NCI-H524 treated with DMSO at 0.1 percent for 48 hours (cell line): ENCODE results near the gene HEATR9.
"Not testable (repeated sequence)": the region's sequence is repeated elsewhere in the genome, so short reads cannot be mapped to it uniquely, and the experiment has no call there.

Experiments
- DNase-seq: peaks from one replicate; lab custom pipeline; 2025; lab: John Stamatoyannopoulos, UW

The HEATR9 gene

DNA sequence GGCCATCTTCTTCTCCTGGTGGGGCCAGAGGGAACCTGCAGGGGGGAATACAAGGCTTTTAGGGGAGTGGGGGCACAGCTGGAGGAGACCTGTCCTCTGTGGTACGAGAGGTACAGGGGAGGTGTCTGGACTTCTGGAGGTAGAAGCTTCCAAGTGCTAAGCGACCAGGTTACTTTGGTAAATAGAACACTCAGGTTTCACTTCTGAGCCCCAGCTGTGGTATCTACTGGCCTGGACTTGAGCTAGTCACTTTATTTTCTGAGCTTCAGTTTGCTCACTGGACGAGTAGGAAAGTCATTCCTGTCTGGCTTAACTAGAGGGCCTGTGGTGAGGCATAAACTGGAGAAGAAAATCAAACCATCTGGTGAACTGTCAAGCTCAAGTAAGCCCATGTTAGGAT lies at the start of gene HEATR9:
HEATR9 (minus strand) TSS at position 155 of the 400 bp plus-strand sequence; CDS start at position 6, 149 bp downstream.
- no peak for DNase-seq

DNA sequence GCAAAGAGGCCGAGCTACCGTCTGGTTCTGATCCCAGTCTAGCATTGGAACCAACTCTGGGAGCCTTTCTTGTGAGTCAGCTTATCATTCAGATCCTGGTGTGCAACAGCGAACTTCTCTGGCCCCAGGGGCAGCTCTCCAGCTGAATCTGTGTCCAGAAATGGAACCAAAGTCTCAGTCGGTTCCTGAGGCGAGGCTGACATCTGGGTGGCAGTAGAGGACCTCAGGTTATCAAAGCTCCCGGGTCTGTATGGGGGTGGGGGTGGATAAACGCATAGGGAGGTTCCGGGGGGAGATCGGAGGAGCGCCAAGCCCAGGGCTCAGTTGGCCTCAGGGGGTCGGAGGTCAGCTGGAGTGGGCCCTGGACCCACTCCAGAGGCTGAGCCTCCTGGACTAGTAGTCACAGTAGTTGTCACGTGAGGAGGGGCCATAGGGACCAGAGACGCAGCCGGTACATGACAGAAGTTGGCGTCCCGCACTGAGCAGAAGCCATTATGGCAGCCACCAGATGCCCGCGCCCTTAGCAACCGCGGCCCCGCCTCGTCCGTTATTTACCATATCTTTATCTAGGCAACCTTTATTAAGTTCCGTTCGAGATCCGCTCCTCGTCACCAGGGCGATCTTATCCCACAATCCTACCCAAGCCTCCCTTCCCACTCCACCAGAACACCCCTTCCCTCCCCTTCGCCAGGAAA lies 49.0 kb upstream of the HEATR9 start:
- no peak for DNase-seq

- no peak for DNase-seq
Measured at GRCh38 chr17:35915153-35915964, 46.7 kb upstream of the HEATR9 start.

DNA sequence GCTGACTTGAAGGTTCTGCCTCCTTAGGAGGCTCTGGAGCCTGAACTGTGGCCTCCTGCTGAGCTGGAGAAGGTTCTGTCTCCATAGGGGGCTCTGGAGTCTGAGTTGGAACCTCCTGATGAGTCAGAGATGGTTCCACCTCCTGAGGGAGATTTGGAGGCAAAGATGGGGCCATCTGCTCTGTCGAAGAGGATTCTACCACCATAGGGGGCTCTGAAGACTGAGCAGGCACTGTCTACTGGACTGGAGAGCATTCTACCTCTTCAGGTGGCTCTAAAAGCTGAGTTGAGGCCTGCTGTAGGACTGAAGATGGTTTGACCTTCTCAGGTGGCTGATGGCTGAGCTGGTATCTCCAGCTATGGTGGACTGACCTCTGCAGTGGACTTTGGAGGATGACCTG lies 45.7 kb upstream of the HEATR9 start:
- DNase-seq = no peak

- no peak for DNase-seq
Measured at GRCh38 chr17:35913609-35914008, 44.9 kb upstream of the HEATR9 start.

DNA sequence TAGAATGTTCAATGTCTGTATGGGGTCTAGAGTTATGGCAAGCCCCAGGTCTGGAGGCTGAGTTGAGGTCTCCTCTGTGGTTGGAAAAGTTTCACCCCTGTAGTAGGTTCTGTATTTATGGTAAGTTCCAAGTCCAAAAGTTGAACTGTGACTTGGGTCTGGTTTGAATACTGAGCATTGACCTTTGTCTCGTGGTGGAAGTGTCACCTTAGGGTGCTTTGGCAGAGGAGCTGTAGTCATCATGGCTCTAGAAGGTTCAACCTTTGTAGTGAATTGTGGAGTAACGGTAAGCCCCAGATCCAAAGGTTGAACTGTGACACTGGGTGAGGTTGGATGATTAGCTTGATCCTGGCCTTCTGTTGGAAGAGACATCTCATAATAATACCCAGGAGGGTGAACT lies 44.3 kb upstream of the HEATR9 start:
- DNase-seq = no peak

- DNase-seq = no peak
Measured at GRCh38 chr17:35912339-35912912, 43.7 kb upstream of the HEATR9 start.

DNA sequence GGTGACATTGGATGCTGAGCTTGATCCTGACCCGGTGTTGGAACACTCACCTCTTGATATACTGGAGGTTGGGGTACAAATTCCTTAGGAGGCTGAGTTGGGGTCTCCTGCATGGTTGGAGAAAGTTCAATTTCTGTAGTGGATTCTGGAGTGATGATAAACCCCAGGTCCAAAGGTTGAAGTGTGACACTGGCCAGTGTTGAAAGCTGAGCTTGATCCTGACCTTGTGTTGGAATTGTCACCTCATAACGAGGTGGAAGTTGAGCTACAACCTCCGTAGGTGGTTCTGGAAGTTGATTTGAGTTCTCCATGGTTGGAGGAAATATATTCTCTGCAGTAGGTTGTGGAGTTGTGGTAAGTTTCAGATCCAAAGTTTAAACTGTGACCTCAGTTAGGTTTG lies 40.7 kb upstream of the HEATR9 start:
- DNase-seq = no peak

GRCh38 chr17:35907691-35908090 lies 39.0 kb upstream of the HEATR9 start:
- no peak for DNase-seq

DNA sequence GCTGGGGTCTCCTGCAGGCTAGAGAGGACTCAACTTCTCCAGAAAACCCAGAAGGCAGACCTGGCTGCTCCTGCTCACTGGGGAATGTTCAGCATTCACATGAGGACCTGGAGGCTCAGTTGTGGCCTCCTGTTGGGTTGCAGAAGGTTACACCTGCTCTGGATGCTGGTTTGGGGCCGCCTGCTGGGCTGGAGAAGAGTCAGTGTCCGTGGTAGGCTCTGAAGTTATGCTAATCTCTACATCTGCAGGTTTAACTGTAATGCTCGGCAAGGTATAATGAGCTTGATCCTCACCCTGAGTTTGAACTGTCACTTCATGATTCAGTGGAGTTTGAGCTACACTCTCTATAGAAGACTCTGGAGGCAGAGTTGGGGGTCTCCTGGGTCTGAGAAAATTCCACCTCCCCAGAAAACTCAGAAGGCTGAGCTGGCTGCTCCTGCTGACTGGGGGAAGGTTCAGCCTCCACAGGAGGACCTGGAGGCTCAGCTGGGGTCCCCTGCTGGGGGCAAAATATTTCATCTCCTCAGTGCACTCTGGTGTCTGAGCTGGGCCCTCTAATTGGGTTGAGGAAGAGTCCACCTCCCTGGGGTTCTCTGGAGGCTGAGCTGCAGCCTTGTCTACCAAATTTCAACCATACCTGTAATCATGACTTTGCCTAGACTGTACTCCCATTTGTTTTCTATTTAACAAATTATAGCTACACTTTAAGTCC lies 38.4 kb upstream of the HEATR9 start:
- no peak for DNase-seq

- DNase-seq = no peak
Measured at GRCh38 chr17:35906191-35906925, 37.7 kb upstream of the HEATR9 start.

DNA sequence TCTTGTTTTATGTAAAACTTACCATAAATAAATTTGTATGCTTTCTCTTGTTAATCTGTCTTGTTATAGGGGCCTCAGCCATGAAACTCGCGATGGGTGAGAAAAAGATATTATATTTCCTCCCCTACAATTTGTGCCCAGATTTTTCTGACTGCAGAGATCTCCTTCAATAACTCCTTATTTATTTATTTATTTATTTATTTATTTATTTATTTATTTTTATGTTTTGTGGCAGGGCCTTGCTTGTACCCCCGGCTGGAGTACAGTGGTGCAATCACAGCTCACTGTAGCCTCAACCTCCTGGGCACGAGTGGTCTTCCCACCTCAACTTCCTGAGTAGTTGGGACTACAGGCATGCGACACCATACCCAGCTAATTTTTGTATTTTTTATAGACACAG lies 34.8 kb upstream of the HEATR9 start:
- DNase-seq = no peak

DNA sequence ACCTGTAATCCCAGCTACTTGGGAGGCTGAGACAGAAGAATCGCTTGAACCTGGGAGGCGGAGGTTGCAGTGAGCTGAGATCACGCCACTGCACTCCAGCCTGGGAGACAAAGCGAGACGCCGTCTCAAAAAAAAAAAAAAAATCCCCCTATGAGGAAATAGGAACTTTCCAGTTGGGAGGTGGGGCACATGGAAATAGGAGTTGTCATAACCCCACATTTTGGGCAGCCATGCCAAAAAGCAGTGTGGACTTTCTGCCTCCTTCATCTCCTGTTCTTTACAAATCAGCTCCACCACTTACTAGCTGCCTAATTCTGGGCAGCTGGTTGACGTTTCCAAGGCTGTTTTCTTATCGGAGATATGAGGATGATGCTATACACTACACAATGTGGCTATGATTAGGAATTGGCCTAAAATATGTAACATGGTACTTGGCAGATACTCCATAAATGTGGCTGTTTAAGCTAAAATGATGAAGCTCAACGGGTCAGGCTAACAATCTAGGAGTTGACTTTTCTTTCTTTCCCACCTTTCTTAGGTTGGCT lies 33.0 kb upstream of the HEATR9 start:
- no peak for DNase-seq

DNA sequence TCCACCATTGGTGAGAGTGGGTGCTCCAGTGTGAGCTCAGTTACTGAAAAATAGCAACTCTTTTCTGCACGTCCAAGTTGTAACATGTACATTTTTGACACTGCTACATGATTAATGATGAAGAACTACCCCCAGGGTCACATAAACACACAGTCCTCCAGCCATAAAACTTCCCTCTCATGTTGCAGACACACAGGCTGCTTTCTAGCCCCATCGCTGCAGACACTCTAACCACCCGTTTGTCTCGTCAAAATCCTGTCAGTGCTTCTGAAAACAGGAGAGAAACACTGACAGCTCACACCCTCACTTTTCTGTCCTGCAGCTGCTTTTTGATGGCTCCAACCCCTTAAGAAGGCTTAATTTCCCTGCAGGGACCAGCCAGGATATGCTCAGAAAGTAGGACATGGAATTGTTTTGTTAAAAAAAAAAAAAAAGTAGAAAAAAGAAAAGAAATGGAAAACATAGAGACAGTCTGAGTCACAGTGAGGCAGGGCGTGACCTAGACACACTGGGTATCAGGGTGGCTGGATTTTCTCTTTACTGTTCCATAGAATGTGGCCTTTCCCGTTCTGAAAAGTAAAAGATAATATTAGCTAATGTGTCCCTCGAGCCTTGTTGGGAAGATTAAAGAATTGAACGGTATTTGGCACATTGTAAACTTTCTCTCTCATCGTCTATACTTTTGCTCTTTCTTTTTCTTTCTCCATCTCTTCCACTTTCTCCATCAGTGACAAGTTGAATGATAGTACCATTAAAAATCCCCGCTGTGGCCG lies 32.2 kb upstream of the HEATR9 start:
- DNase-seq = no peak

- DNase-seq = no peak
Measured at GRCh38 chr17:35900280-35900679, 31.6 kb upstream of the HEATR9 start.

DNA sequence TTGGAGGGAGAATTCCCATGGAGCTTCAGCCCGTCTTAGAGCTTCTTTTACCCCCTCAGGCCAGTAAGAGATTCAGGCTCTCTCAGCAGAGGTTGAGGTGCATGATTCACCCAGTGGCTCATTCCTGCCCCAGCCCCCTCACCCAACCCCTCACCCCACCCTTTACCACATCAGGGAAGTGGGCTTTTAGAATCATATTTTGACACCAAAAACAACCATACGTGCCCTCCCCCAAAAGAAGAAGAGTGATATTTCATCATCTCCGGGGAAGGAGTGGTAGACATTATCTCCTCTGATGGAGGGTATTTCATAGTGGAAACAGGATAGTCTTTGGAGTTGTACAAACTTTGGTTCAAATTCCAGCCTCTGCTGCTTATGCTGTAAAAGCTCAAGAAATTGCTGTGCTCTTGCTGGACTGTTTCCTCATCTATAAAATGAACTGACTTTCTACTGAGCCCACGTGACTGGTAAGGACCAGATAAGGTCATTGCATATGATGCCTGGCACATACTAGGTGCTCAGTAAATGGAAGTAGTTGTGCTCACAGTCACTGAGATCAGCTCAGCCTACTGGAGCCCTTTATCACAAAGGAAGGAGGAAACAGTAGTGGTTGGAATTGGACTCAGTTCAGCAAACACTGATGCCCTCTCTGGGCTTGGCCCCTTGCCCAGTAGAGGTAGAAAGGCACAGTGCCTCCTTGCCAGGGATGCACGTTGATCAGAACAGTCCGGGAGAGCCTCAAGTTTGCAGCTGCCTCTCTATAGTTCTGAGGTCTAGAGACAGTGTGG lies 29.8 kb upstream of the HEATR9 start:
- no peak for DNase-seq

DNA sequence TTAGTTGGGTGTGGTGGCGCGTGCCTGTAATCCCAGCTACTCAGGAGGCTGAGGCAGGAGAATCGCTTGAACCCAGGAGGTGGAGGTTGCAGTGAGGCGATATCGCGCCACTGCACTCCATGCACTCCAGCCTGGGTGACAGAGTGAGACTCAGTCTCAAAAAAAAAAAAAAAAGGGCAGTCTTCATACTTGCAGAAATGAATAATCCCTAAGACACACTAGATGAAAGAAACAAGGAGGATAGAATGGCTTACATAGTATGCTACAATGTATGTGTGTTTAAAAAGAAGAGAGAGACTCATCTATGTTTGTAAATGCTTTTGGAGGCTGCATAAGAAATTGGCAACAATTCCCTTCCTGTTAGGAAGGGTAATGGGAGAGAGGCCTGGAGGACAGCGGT lies 29.1 kb upstream of the HEATR9 start:
- DNase-seq = not testable (repeated sequence)

- DNase-seq = no peak
Measured at GRCh38 chr17:35895636-35896587, 27.2 kb upstream of the HEATR9 start.

- no peak for DNase-seq
Measured at GRCh38 chr17:35894206-35894605, 25.5 kb upstream of the HEATR9 start.
